ENCODE data around the gene COPS7A.

COPS7A gene

DNA sequence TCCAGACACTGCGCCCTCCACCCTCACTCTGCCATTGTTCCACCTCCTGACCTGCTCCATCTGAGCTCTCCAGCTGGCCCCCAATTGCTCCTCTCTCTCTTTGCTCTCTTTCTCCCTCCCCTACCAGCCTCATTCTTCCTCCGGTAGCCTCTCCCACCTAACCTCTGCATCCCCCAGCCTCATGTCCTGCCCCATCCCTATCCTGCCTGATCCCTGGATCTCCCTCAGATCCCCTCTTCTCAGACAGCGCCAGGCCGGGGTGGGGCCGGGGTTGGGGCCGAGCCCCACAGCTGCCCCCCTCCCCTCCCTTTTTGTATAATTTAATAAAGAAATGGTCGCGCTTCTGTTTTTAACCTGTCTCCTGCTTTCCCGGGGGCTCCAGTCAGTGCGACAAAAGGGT is 46.8 kb downstream of the COPS7A start:
- DNase-seq = no peak

DNA sequence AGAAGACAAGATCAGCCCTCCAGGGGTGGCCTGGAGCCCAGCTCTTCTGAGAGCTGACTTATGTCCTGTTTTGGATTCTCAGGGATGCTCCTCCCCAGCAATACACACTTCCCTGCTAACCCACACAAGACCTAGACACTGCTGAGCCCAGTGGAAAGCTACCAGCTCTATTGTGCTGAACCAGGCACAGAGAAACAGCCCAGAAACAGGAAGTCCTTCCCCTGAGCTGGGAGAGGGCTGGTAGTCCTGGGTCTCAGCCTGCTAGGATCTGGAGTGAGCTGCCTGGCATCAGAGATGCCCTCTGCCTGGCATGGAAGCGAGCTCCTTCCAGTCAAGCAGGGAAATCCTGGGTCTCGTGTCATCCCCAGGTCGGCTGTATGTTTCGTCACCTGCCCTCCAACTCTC is 47.2 kb downstream of the COPS7A start:
- peak; percentile 63 for DNase-seq

GRCh38 chr12:6771509-6772330 is 47.9 kb downstream of the COPS7A start:
- DNase-seq = peak; percentile 65

GRCh38 chr12:6772331-6772695 is 48.5 kb downstream of the COPS7A start, which contains the start of gene LAG3:
Gene LAG3 (plus strand): TSS chr12:6772520. CDS start chr12:6772853, 333 bp downstream.
- DNase-seq = no peak

GRCh38 chr12:6772726-6773589 is 49.1 kb downstream of the COPS7A start:
- no peak for DNase-seq

- DNase-seq = no peak
Observed at GRCh38 chr12:6773590-6774351, 49.9 kb downstream of the COPS7A start.

DNA sequence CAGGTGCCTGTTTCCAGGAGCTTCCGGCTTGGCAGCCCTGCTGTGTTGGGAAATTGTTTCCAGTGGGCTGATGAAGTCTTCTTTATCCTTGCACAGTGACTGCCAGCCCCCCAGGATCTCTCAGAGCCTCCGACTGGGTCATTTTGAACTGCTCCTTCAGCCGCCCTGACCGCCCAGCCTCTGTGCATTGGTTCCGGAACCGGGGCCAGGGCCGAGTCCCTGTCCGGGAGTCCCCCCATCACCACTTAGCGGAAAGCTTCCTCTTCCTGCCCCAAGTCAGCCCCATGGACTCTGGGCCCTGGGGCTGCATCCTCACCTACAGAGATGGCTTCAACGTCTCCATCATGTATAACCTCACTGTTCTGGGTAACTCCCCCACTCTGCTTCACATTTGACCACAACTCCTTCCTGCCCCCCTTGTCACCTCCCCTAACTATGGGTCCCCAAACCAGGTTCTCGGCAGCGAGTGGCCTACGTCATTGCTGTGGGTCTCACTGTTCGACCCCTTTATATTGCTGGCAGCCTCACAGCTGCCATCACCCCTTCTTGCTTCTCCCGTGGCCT is 50.7 kb downstream of the COPS7A start:
- no peak for DNase-seq

GRCh38 chr12:6775185-6776174 is 51.6 kb downstream of the COPS7A start:
- DNase-seq = no peak

GRCh38 chr12:6777386-6777785 is 53.5 kb downstream of the COPS7A start:
- DNase-seq = no peak

DNA sequence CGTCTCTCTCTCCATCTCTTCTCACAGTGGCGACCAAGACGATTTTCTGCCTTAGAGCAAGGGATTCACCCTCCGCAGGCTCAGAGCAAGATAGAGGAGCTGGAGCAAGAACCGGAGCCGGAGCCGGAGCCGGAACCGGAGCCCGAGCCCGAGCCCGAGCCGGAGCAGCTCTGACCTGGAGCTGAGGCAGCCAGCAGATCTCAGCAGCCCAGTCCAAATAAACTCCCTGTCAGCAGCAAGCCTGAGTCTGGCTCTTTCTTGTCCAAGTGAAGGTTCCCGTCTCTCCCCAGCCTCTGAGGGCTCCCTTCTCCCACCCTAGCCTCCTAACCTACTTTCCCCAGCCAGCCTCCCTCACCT is 54.3 kb downstream of the COPS7A start:
- DNase-seq = no peak

- DNase-seq = peak; percentile 100
Observed at GRCh38 chr12:6778574-6779550, 55.0 kb downstream of the COPS7A start.

DNA sequence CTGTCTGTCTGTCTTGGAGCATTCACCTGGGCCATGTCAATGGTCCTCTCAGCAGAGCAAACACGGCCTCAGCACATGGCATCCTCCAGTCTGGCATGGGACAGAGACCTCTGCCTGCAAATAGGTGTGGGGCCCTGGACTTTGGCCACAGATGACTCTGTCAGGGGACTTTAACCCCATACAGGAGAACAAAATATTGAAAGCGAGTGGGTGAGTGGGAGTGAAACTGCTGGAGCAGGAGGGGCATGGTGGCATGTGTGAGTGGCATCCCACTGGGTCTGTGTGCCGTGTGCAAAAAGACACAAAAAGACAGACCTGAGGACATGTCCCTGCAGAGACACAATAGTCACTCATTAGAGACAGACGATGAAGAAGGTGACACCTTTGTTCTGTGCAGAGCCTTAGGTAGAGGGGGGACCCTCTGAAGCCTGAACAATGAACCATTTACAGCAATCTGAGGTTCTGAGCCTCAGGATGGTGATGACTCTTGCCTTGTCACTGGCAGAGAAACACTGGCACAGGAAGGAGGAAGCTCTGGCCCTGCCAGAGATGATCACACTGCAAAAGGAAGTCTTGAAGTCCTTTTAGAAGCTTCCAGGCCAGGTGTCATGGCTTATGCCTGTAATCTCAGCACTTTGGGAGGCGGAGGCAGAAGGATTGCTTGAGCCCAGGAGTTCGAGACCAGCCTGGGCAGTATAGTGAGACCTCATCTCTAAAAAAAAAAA is 56.0 kb downstream of the COPS7A start:
- DNase-seq = no peak

- DNase-seq = no peak
Observed at GRCh38 chr12:6780573-6780972, 56.7 kb downstream of the COPS7A start.
